Hematopoietic multipotent progenitor cell treated with erythropoietin and hydrocortisone succinate and interleukin-3 and kit ligand, for 4 days (in vitro differentiated cells): ENCODE results near the gene PTPRN2.

Experiments
- DNase-seq: peaks from one replicate; pipeline ENCODE4 v3.0.0-alpha.2; 2015

The PTPRN2 gene

GRCh38 chr7:158123214-158123613, 464.4 kb downstream of the PTPRN2 start:
- no peak for DNase-seq

GRCh38 chr7:158121441-158122045, 466.1 kb downstream of the PTPRN2 start:
- DNase-seq: no peak

- no peak for DNase-seq
Measured at GRCh38 chr7:158120716-158121115, 466.9 kb downstream of the PTPRN2 start.

- no peak for DNase-seq
Measured at GRCh38 chr7:158120316-158120715, 467.3 kb downstream of the PTPRN2 start.

- DNase-seq: no peak
Measured at GRCh38 chr7:158117341-158118222, 470.0 kb downstream of the PTPRN2 start.

GRCh38 chr7:158116235-158116634, 471.4 kb downstream of the PTPRN2 start:
- DNase-seq: no peak

GRCh38 chr7:158114056-158114850, 473.4 kb downstream of the PTPRN2 start:
- DNase-seq: no peak

GRCh38 chr7:158113321-158114025, 474.1 kb downstream of the PTPRN2 start:
- no peak for DNase-seq

- DNase-seq: no peak
Measured at GRCh38 chr7:158112571-158113320, 474.9 kb downstream of the PTPRN2 start.

- DNase-seq: no peak
Measured at GRCh38 chr7:158111906-158112570, 475.6 kb downstream of the PTPRN2 start.

- no peak for DNase-seq
Measured at GRCh38 chr7:158111049-158111751, 476.4 kb downstream of the PTPRN2 start.

- no peak for DNase-seq
Measured at GRCh38 chr7:158110661-158111048, 477.0 kb downstream of the PTPRN2 start.

- no peak for DNase-seq
Measured at GRCh38 chr7:158110034-158110590, 477.5 kb downstream of the PTPRN2 start.

GRCh38 chr7:158109364-158110033, 478.1 kb downstream of the PTPRN2 start:
- DNase-seq: no peak

GRCh38 chr7:158108646-158109293, 478.9 kb downstream of the PTPRN2 start:
- no peak for DNase-seq

- no peak for DNase-seq
Measured at GRCh38 chr7:158107806-158108205, 479.8 kb downstream of the PTPRN2 start.

GRCh38 chr7:158106272-158106671, 481.4 kb downstream of the PTPRN2 start:
- DNase-seq: no peak

- no peak for DNase-seq
Measured at GRCh38 chr7:158103378-158103777, 484.2 kb downstream of the PTPRN2 start.

- no peak for DNase-seq
Measured at GRCh38 chr7:158102897-158103296, 484.7 kb downstream of the PTPRN2 start.
